Cardiac fibroblast (primary cell): ENCODE results near the gene UNC13A.

Experiments used
- DNase-seq, 2 donors: peaks; one replicate each; pipeline versions ENCODE4 v3.0.0 to v3.0.0-alpha.2; 2010; ENCODE audit warnings: low read depth in 2 of 2
- H3K4me3 ChIP-seq, 2 donors: replicated peaks in 1 of 2; 1 replicate in 1 of 2; 2 replicates in 1 of 2; pipeline ENCODE4 v1.5.1; 2011; ENCODE audit warnings: low read depth in 2 of 2, low read length in 2 of 2, mild to moderate bottlenecking in 2 of 2, moderate library complexity in 1 of 2
- TF ChIP-seq, protein P1 (sequence below): IDR thresholded peaks from one replicate; pipeline ENCODE4 v1.5.1; 2011; ENCODE audit warnings: low read depth, mild to moderate bottlenecking, low read length, inconsistent platforms

Gene UNC13A

GRCh38 chr19:17565611-17566010, 122.5 kb downstream of the UNC13A start:
- TF ChIP-seq, protein P1, sequence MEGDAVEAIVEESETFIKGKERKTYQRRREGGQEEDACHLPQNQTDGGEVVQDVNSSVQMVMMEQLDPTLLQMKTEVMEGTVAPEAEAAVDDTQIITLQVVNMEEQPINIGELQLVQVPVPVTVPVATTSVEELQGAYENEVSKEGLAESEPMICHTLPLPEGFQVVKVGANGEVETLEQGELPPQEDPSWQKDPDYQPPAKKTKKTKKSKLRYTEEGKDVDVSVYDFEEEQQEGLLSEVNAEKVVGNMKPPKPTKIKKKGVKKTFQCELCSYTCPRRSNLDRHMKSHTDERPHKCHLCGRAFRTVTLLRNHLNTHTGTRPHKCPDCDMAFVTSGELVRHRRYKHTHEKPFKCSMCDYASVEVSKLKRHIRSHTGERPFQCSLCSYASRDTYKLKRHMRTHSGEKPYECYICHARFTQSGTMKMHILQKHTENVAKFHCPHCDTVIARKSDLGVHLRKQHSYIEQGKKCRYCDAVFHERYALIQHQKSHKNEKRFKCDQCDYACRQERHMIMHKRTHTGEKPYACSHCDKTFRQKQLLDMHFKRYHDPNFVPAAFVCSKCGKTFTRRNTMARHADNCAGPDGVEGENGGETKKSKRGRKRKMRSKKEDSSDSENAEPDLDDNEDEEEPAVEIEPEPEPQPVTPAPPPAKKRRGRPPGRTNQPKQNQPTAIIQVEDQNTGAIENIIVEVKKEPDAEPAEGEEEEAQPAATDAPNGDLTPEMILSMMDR: no peak
- DNase-seq: no peak

DNA sequence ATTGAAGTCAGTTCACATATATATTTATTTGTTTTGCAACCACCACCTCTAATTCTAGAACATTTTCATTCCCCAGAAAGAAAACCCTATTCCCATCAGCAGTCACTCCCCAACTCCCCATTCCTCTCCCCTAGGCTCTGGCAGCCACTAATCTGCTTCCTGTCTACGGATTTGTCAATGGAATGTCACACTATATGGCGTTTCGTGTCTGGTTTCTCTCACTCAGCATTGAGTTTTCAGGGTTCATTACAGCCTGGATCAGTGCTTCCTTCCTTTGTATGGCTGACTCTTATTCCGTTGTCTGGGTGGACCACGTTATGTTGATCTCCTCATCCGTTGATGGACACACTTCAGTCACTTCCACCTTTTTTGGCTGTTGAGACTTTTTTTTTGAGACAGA, 123.4 kb downstream of the UNC13A start:
- DNase-seq: no peak
- TF ChIP-seq, protein P1: no peak
- H3K4me3 ChIP-seq: no peak overlapping the region

More at GRCh38 chr19:17565611-17566010, 122.5 kb downstream of the UNC13A start:
- H3K4me3 ChIP-seq: no peak overlapping the region

DNA sequence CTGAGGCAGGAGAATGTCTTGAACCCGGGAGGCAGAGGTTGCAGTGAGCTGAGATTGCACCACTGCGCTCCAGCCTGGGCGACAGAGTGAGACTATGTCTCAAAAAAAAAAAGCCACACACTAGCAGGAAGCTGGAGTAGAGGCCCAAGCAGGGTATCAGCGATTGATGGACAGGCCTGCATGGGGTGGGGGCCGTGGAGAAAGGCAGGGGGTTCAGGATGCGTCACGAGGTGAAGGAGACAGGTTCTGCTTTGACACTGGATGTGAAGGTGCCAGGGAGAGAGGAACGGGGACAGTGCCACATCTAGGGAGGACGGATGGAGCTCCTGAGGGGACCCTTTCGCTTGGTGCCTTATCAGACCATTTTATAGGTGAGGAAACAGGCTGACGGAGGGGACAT, 125.6 kb downstream of the UNC13A start:
- no peak for DNase-seq
- H3K4me3 ChIP-seq: no peak overlapping the region
- TF ChIP-seq, protein P1: no peak

DNA sequence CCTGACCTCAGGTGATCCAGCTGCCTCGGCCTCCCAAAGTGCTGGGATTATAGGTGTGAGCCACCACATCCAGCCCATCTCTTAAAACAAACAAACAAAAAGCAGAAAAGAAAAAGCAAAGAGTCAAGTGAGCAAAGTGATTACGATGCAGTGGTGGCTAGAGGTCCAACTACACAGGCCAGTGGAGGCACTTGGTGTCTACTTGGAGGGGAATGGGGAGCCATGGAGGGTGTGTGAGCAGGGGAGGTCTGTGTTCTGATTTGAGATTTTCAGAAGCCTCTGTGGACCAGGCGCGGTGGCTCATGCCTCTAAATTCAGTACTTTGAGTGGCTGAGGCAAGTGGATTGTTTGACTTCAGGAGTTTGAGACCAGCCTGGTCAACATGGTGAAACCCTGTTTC, 126.1 kb downstream of the UNC13A start:
- TF ChIP-seq, protein P1: no peak
- no peak overlapping the region for H3K4me3 ChIP-seq
- no peak for DNase-seq

DNA sequence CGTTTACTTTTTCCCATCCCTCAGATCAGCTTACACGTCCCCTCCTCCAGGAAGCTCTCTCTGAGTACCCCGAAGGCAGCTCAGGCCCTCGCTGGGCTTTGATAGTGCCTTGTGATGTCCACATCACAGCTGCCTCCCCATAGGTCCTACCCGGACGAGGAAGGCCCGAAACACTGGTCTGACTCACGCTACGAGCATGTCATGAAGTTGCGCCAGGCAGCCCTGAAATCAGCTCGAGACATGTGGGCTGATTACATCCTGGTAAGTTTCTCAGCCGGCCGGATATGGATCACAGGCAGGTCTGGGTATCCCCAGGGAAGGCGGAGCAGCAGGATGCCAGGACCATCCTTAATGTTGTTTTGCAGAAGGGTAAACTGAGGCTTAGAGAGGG, 128.0 kb downstream of the UNC13A start:
- no peak overlapping the region for H3K4me3 ChIP-seq
- DNase-seq: peak; percentile 98 to 99
- TF ChIP-seq, protein P1: no peak

GRCh38 chr19:17557466-17557865, 130.7 kb downstream of the UNC13A start:
- no peak for DNase-seq
- TF ChIP-seq, protein P1: no peak
- H3K4me3 ChIP-seq: peak overlapping the region in 1 of 2 donors; percentile 94

GRCh38 chr19:17556995-17557394, 131.2 kb downstream of the UNC13A start:
- peak overlapping the region; percentile 94 to 96 for H3K4me3 ChIP-seq
- TF ChIP-seq, protein P1: no peak

More at GRCh38 chr19:17556995-17557394, 131.2 kb downstream of the UNC13A start:
- no peak for DNase-seq
